ENCODE measurements around the gene ATP1A4. TPM values are rescaled to one million over a fixed set of nuclear protein-coding genes. Genes with fewer than 3 reads are reported as not detected.

The ATP1A4 gene
- total RNA-seq, 1 donor: not detected

DNA sequence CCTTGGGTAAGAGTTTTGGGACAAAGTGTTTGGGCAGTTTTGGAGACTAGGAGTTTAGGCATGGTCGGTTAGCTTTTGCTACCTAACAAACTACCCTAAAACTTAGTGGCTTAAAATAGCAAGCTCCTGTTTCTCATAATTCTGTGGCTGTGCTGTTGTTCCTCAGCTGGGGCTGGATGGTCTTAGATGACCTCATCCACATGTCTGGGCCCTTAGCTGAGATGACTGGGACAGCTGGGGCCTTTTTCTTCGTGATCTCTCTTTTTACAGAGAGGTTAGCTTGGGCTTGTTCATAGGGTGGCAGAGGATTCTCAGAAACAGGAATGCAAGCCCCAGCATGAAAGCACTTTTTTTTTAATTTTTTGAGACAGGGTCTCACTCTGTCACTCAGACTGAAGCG lies 6.6 kb downstream of the ATP1A4 start:
- H3K79me2 ChIP-seq (ENCODE audit: insufficient read depth, low read length): no peaks in the 10 kb centered on the region
- H3K27me3 ChIP-seq (ENCODE audit: insufficient read depth, low read length): peaks cover 2% of the 10 kb centered on the region
- H2AFZ ChIP-seq (ENCODE audit: low read length): no peak overlapping the region
- H3K4me3 ChIP-seq (ENCODE audit: insufficient read depth, low read length): no peak overlapping the region
- no peak overlapping the region for H3K27ac ChIP-seq (ENCODE audit: low read depth, low read length)
- no peak for DNase-seq (ENCODE audit: insufficient read length, low spot score, missing footprints)
- no peaks in the 10 kb centered on the region for H3K4me1 ChIP-seq (ENCODE audit: insufficient read depth, low read length)
- TF ChIP-seq, protein P1, sequence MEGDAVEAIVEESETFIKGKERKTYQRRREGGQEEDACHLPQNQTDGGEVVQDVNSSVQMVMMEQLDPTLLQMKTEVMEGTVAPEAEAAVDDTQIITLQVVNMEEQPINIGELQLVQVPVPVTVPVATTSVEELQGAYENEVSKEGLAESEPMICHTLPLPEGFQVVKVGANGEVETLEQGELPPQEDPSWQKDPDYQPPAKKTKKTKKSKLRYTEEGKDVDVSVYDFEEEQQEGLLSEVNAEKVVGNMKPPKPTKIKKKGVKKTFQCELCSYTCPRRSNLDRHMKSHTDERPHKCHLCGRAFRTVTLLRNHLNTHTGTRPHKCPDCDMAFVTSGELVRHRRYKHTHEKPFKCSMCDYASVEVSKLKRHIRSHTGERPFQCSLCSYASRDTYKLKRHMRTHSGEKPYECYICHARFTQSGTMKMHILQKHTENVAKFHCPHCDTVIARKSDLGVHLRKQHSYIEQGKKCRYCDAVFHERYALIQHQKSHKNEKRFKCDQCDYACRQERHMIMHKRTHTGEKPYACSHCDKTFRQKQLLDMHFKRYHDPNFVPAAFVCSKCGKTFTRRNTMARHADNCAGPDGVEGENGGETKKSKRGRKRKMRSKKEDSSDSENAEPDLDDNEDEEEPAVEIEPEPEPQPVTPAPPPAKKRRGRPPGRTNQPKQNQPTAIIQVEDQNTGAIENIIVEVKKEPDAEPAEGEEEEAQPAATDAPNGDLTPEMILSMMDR (IDR thresholded peaks at IDR 0.05; ENCODE audit: extremely low read depth, low read depth, low read length): no peak
- no peaks in the 10 kb centered on the region for H4K20me1 ChIP-seq (ENCODE audit: insufficient read depth, low read length)
- H3K4me2 ChIP-seq (ENCODE audit: insufficient read depth, low read length): no peak overlapping the region
- no peaks in the 10 kb centered on the region for H3K36me3 ChIP-seq (ENCODE audit: insufficient read depth, low read length)
- no peaks in the 10 kb centered on the region for H3K9me3 ChIP-seq (ENCODE audit: low read depth, low read length)

GRCh38 chr1:160158534-160158933 lies 7.1 kb downstream of the ATP1A4 start:
- no peak for DNase-seq (ENCODE audit: insufficient read length, low spot score, missing footprints)
- TF ChIP-seq, protein P1 (IDR thresholded peaks at IDR 0.05; ENCODE audit: extremely low read depth, low read depth, low read length): no peak
- H3K4me2 ChIP-seq (ENCODE audit: insufficient read depth, low read length): no peak overlapping the region
- H3K79me2 ChIP-seq (ENCODE audit: insufficient read depth, low read length): no peaks in the 10 kb centered on the region
- H3K27ac ChIP-seq (ENCODE audit: low read depth, low read length): no peak overlapping the region
- no peaks in the 10 kb centered on the region for H3K36me3 ChIP-seq (ENCODE audit: insufficient read depth, low read length)
- peaks cover 2% of the 10 kb centered on the region for H3K27me3 ChIP-seq (ENCODE audit: insufficient read depth, low read length)
- H3K9me3 ChIP-seq (ENCODE audit: low read depth, low read length): no peaks in the 10 kb centered on the region
- H4K20me1 ChIP-seq (ENCODE audit: insufficient read depth, low read length): no peaks in the 10 kb centered on the region
- H3K4me1 ChIP-seq (ENCODE audit: insufficient read depth, low read length): no peaks in the 10 kb centered on the region
- no peak overlapping the region for H3K4me3 ChIP-seq (ENCODE audit: insufficient read depth, low read length)
- no peak overlapping the region for H2AFZ ChIP-seq (ENCODE audit: low read length)

GRCh38 chr1:160159846-160160245 lies 8.4 kb downstream of the ATP1A4 start:
- Histone ChIP-seq H3K4me1 (ENCODE audit: insufficient read depth, low read length) (no peaks in the 10 kb centered on the region), H4K20me1 (ENCODE audit: insufficient read depth, low read length) (no peaks in the 10 kb centered on the region), H2AFZ (ENCODE audit: low read length) (no peak overlapping the region), H3K36me3 (ENCODE audit: insufficient read depth, low read length) (no peaks in the 10 kb centered on the region), H3K4me2 (ENCODE audit: insufficient read depth, low read length) (no peak overlapping the region), H3K9me3 (ENCODE audit: low read depth, low read length) (no peaks in the 10 kb centered on the region), H3K27ac (ENCODE audit: low read depth, low read length) (no peak overlapping the region), H3K4me3 (ENCODE audit: insufficient read depth, low read length) (no peak overlapping the region), H3K79me2 (ENCODE audit: insufficient read depth, low read length) (no peaks in the 10 kb centered on the region), H3K27me3 (ENCODE audit: insufficient read depth, low read length) (peaks cover 2% of the 10 kb centered on the region)
- TF ChIP-seq, protein P1 (IDR thresholded peaks at IDR 0.05; ENCODE audit: extremely low read depth, low read depth, low read length): no peak
- no peak for DNase-seq (ENCODE audit: insufficient read length, low spot score, missing footprints)

GRCh38 chr1:160161965-160162705 lies 10.7 kb downstream of the ATP1A4 start:
- Histone ChIP-seq H4K20me1 (ENCODE audit: insufficient read depth, low read length) (no peaks in the 10 kb centered on the region), H2AFZ (ENCODE audit: low read length) (no peak overlapping the region), H3K27me3 (ENCODE audit: insufficient read depth, low read length) (peaks cover 11% of the 10 kb centered on the region), H3K79me2 (ENCODE audit: insufficient read depth, low read length) (no peaks in the 10 kb centered on the region), H3K4me3 (ENCODE audit: insufficient read depth, low read length) (no peak overlapping the region), H3K9me3 (ENCODE audit: low read depth, low read length) (no peaks in the 10 kb centered on the region), H3K27ac (ENCODE audit: low read depth, low read length) (no peak overlapping the region), H3K4me2 (ENCODE audit: insufficient read depth, low read length) (no peak overlapping the region), H3K36me3 (ENCODE audit: insufficient read depth, low read length) (no peaks in the 10 kb centered on the region), H3K4me1 (ENCODE audit: insufficient read depth, low read length) (no peaks in the 10 kb centered on the region)
- DNase-seq (ENCODE audit: insufficient read length, low spot score, missing footprints): no peak
- TF ChIP-seq, protein P1 (IDR thresholded peaks at IDR 0.05; ENCODE audit: extremely low read depth, low read depth, low read length): peak; percentile 64

Measured in osteoblast (primary cell).